NCI-H1436 (cell line): ENCODE measurements around the gene SLC22A7.
"Not testable (repeated sequence)": the region's sequence is repeated elsewhere in the genome, so short reads cannot be mapped to it uniquely, and the experiment has no call there.

ENCODE experiments used
- DNase-seq: peaks from one replicate; lab custom pipeline; 2025; lab: John Stamatoyannopoulos, UW

The SLC22A7 gene

GRCh38 chr6:43339168-43339567, 41.1 kb downstream of the SLC22A7 start:
- DNase-seq: no peak

GRCh38 chr6:43346243-43346642, 48.2 kb downstream of the SLC22A7 start:
- not testable (repeated sequence) for DNase-seq

- DNase-seq: no peak
These were observed 49.0 kb downstream of the SLC22A7 start for GRCh38 chr6:43347021-43347420.

GRCh38 chr6:43347444-43347843, 49.4 kb downstream of the SLC22A7 start:
- DNase-seq: no peak

- not testable (repeated sequence) for DNase-seq
These were observed 53.9 kb downstream of the SLC22A7 start for GRCh38 chr6:43351951-43352350.
